Endothelial cell of umbilical vein (primary cell): ENCODE results near the gene SCAPER. TPM values are rescaled to one million over a fixed set of nuclear protein-coding genes. Genes with fewer than 3 reads are reported as not detected.

ENCODE experiments used
- BruUV-seq: library from RNA; stranded (reverse); fragments of 400-500 nt; replicated peaks from 2 replicates; lab custom pipeline; 2021; lab: Mats Ljungman, UMichigan
- CTCF ChIA-PET: fragments of 300-600, 350-600 bp; sonication (Branson Sonifier 250); formaldehyde crosslinking; loops from one replicate; lab custom pipeline; 2021; ENCODE audit warnings: antibody characterized with exemption, inconsistent platforms; lab: Charles Lee
- POLR2A ChIA-PET: fragments of 300-600, 350-600 bp; sonication (Branson Sonifier 250); formaldehyde crosslinking; loops from one replicate; lab custom pipeline; 2021; ENCODE audit warnings: antibody characterized with exemption, inconsistent platforms; lab: Charles Lee
- DNase-seq: peaks from one replicate; pipeline ENCODE4 v3.0.0-alpha.2; 2011; ENCODE audit warnings: low read depth, low spot score
- FAIRE-seq: peaks from 2 replicates; lab custom pipeline; 2011; peaks lifted over from hg19 to GRCh38; lab: Jason Lieb, UNC
- H2AFZ ChIP-seq: 2 replicates; pipeline ENCODE4 v1.6.0; 2012; ENCODE audit warnings: low read depth, low read length, control low read depth, inconsistent platforms
- H3K27ac ChIP-seq: 2 replicates; pipeline ENCODE4 v1.5.1; 2011; ENCODE audit warnings: low read depth, mild to moderate bottlenecking, control low read depth, low read length, moderate library complexity; ENCODE audit not compliant: insufficient read depth
- H3K27me3 ChIP-seq, 2 experiments: 2 replicates each; pipeline versions ENCODE4 v1.6.0 to v1.6.1; 2011; ENCODE audit warnings: low read length in 2 of 2, mixed read lengths in 1 of 2; ENCODE audit not compliant: control insufficient read depth in 2 of 2, insufficient read depth in 2 of 2
- H3K36me3 ChIP-seq, 2 experiments: 2 replicates in 1 of 2; 3 replicates in 1 of 2; pipeline ENCODE4 v1.5.1; 2011; ENCODE audit warnings: low read length in 2 of 2, mild to moderate bottlenecking in 1 of 2, moderate library complexity in 1 of 2; ENCODE audit not compliant: control insufficient read depth in 2 of 2, insufficient read depth in 2 of 2; ENCODE audit errors: extremely low read depth in 1 of 2
- H3K4me1 ChIP-seq: 3 replicates; pipeline ENCODE4 v1.5.1; 2011; ENCODE audit warnings: mild to moderate bottlenecking, low read length; ENCODE audit not compliant: control insufficient read depth, insufficient read depth; ENCODE audit errors: extremely low read depth
- H3K4me2 ChIP-seq: 2 replicates; pipeline ENCODE4 v1.6.1; 2011; ENCODE audit warnings: low read length, control low read depth, mixed read lengths; ENCODE audit not compliant: insufficient read depth
- H3K4me3 ChIP-seq, 3 experiments: fragments of 200-600 bp in 1 of 3; sonication (generic), shearing (Covaris generic) in 1 of 3; replicated peaks in 1 of 3; 2 replicates each; pipeline ENCODE4 v1.5.1; 2011 to 2016; ENCODE audit warnings: control low read depth in 3 of 3, low read length in 3 of 3, mild to moderate bottlenecking in 2 of 3, inconsistent platforms in 1 of 3, low read depth in 1 of 3, moderate library complexity in 1 of 3; ENCODE audit not compliant: insufficient read depth in 1 of 3
- H3K79me2 ChIP-seq: 2 replicates; pipeline ENCODE4 v1.6.0; 2012; ENCODE audit warnings: low read length, inconsistent platforms; ENCODE audit not compliant: control insufficient read depth, insufficient read depth
- H3K9ac ChIP-seq: replicated peaks from 2 replicates; pipeline ENCODE3; 2011; ENCODE audit warnings: low read length, control low read depth; ENCODE audit not compliant: insufficient read depth; ENCODE audit errors: extremely low read depth
- H3K9me1 ChIP-seq: replicated peaks from 3 replicates; pipeline ENCODE4 v1.6.0; 2011; ENCODE audit warnings: mild to moderate bottlenecking, low read length; ENCODE audit not compliant: control insufficient read depth, insufficient read depth; ENCODE audit errors: extremely low read depth
- H3K9me3 ChIP-seq: replicated peaks from 2 replicates; pipeline ENCODE4 v1.5.1; 2012; ENCODE audit warnings: low read length, inconsistent platforms; ENCODE audit not compliant: control insufficient read depth, insufficient read depth
- H4K20me1 ChIP-seq: replicated peaks from 2 replicates; pipeline ENCODE3; 2011; ENCODE audit warnings: mild to moderate bottlenecking, low read length; ENCODE audit not compliant: control insufficient read depth, insufficient read depth; ENCODE audit errors: extremely low read depth
- EZH2 ChIP-seq: IDR thresholded peaks from 2 replicates; pipeline ENCODE4 v1.6.1; 2012; ENCODE audit warnings: borderline replicate concordance, low read depth, mild to moderate bottlenecking, moderate library complexity, low read length, inconsistent platforms; ENCODE audit not compliant: severe bottlenecking
- FOS ChIP-seq: IDR thresholded peaks from 2 replicates; pipeline ENCODE4 v1.6.1; 2011; ENCODE audit warnings: mild to moderate bottlenecking, low read length, moderate library complexity, borderline replicate concordance; ENCODE audit not compliant: insufficient read depth
- GATA2 ChIP-seq: IDR thresholded peaks from 2 replicates; pipeline ENCODE4 v1.7.0; 2011; ENCODE audit warnings: low read depth, mild to moderate bottlenecking, moderate library complexity, mixed read lengths, low read length; ENCODE audit not compliant: insufficient read length, insufficient read depth
- JUN ChIP-seq: IDR thresholded peaks from 2 replicates; pipeline ENCODE4 v1.6.1; 2011; ENCODE audit warnings: borderline replicate concordance, low read depth; ENCODE audit not compliant: insufficient read length, insufficient read depth
- MYC ChIP-seq: IDR thresholded peaks from one replicate; pipeline ENCODE4 v1.6.1; 2011; ENCODE audit warnings: mild to moderate bottlenecking, low read depth, low read length
- POLR2A ChIP-seq: IDR thresholded peaks from 2 replicates; pipeline ENCODE4 v1.6.1; 2012; ENCODE audit warnings: low read depth, mild to moderate bottlenecking, control low read depth, low read length
- POLR2AphosphoS5 ChIP-seq: IDR thresholded peaks from 2 replicates; pipeline ENCODE4 v1.6.1; 2012; ENCODE audit warnings: low read depth, mild to moderate bottlenecking, control low read depth, low read length, moderate library complexity; ENCODE audit not compliant: insufficient read depth
- dilution Hi-C: fragments of 300-500 bp; cut with MboI; formaldehyde crosslinking; loops from one replicate; pipeline ENCODE4 v1.15.0; 2019; ENCODE audit warnings: low sequenced_read_pairs; ENCODE audit not compliant: extremely low pct_ligation_motif_present
- intact Hi-C: fragments of 100-400 bp; cut with micrococcal nuclease; formaldehyde crosslinking; loops from one replicate; pipeline ENCODE4 v1.10.0; 2022
- polyA plus RNA-seq, 4 experiments: library from polyadenylated mRNA; depleted of rRNA in 3 of 4; stranded (reverse) in 3 of 4; unstranded in 1 of 4; fragments of >200 nt; gene quantifications; 2 replicates each; pipeline versions ENCODE4 v1.2.1 to v1.2.3, GENCODE V29; 2011 to 2012; ENCODE audit warnings: missing spikeins in 1 of 4
- total RNA-seq: library from RNA; stranded (reverse); gene quantifications from 2 replicates; pipeline ENCODE4 v1.2.3, GENCODE V29; 2021
- TF ChIP-seq, protein P1 (sequence below), 2 donors: IDR thresholded peaks; 1 replicate in 1 of 2; 2 replicates in 1 of 2; pipeline ENCODE4 v1.5.1; 2011; ENCODE audit warnings: low read length in 2 of 2, mild to moderate bottlenecking in 2 of 2, moderate library complexity in 2 of 2, control low read depth in 1 of 2, inconsistent platforms in 1 of 2, low read depth in 1 of 2; ENCODE audit not compliant: insufficient read depth in 1 of 2; ENCODE audit errors: extremely low read depth in 1 of 2
- TF ChIP-seq, protein P2 (sequence below): IDR thresholded peaks from 2 replicates; pipeline ENCODE4 v1.6.1; 2011; ENCODE audit not compliant: insufficient read depth, insufficient read length

The SCAPER gene
- total and polyA plus RNA-seq, 2 donors (not counting 3 experiments of a cell fraction or from before 2014, with no cell fraction given): 2.7 to 12.7 TPM

DNA sequence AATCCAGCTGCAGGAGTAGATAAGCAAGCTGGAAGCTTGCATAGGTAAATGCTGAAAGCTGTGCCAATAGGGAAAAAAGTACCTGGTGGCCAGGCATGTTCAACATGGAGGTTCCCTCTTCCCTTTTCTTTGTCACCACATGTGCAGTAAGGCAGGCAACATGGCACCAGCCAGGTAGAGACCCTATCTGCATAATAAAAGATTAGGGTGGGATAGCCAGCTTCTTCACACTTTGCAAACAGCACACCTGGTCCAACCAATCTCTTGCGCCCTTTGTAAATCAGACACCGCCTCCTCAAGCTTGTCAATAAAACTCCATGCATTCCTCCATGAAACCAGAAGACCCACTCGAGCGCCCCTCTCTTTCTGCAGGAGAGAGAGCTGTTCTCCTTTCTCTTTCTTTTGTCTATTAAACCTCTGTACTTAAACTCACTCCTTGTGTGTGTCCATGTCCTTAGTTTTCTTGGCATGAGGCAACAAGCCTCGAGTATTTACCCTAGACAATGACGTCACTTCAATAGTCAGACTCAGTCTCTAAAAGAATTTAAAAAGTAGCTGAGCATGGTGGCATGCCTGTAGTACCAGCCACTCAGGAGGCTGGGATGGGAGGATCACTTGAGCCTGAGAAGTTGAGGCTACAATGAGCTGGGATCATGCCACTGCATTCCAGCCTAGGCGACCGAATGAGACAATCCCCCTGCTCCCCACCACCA is 256.3 kb downstream of the SCAPER start:
- CTCF ChIA-PET: no interaction called here
- Histone ChIP-seq H3K9ac (no peak overlapping the region), H4K20me1 (no peaks in the 10 kb centered on the region), H3K4me1 (no peaks in the 10 kb centered on the region), H3K9me3 (no peaks in the 10 kb centered on the region), H3K4me3 (no peak overlapping the region), H3K9me1 (no peaks in the 10 kb centered on the region), H3K27ac (no peak overlapping the region), H3K79me2 (no peaks in the 10 kb centered on the region), H2AFZ (no peak overlapping the region), H3K27me3 (no peaks in the 10 kb centered on the region), H3K4me2 (no peak overlapping the region), H3K36me3 (no peaks in the 10 kb centered on the region)
- intact Hi-C loops: loop anchor here (10.0 kb wide), 1 partner anchor 196 kb away; no protein-coding TSS in a partner anchor
- POLR2A ChIA-PET: no interaction called here
- DNase-seq: no peak
- no TSS peak for BruUV-seq
- dilution Hi-C loops: no loop called here
- TF ChIP-seq, protein P1, sequence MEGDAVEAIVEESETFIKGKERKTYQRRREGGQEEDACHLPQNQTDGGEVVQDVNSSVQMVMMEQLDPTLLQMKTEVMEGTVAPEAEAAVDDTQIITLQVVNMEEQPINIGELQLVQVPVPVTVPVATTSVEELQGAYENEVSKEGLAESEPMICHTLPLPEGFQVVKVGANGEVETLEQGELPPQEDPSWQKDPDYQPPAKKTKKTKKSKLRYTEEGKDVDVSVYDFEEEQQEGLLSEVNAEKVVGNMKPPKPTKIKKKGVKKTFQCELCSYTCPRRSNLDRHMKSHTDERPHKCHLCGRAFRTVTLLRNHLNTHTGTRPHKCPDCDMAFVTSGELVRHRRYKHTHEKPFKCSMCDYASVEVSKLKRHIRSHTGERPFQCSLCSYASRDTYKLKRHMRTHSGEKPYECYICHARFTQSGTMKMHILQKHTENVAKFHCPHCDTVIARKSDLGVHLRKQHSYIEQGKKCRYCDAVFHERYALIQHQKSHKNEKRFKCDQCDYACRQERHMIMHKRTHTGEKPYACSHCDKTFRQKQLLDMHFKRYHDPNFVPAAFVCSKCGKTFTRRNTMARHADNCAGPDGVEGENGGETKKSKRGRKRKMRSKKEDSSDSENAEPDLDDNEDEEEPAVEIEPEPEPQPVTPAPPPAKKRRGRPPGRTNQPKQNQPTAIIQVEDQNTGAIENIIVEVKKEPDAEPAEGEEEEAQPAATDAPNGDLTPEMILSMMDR (IDR thresholded peaks at IDR 0.05; ENCODE audit: extremely low read depth in 1 of 2, insufficient read depth in 1 of 2, low read depth in 1 of 2, low read length in 2 of 2): no peak
- TF ChIP-seq POLR2AphosphoS5 (no peak), GATA2 (no peak), EZH2 (no peak), FOS (no peak), MYC (no peak), POLR2A (no peak), JUN (no peak)
- TF ChIP-seq, protein P2, sequence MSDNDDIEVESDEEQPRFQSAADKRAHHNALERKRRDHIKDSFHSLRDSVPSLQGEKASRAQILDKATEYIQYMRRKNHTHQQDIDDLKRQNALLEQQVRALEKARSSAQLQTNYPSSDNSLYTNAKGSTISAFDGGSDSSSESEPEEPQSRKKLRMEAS: no peak
- no peak for FAIRE-seq
